Omental fat pad (tissue), 4 donors: Measurements from ENCODE around the gene NUB1. TPM values are rescaled to one million over a fixed set of nuclear protein-coding genes. Genes with fewer than 3 reads are reported as not detected.
"Not testable (repeated sequence)": the region's sequence is repeated elsewhere in the genome, so short reads cannot be mapped to it uniquely, and the experiment has no call there.

Source experiments
- ATAC-seq: fragments of 150-250 bp; one replicate; pipeline ENCODE4 v1.9.1; 2016; ENCODE audit warnings: mild to moderate bottlenecking, moderate library complexity; ENCODE audit not compliant: low FRiP score
- DNase-seq: peaks from one replicate; pipeline ENCODE4 v3.0.0-alpha.2; 2019; ENCODE audit warnings: low spot score
- total RNA-seq, 4 donors: library from RNA; depleted of rRNA; stranded (reverse); fragments of >200 nt; gene quantifications; one replicate each; pipeline ENCODE4 v1.1.0, GENCODE V29; 2016
- TF ChIP-seq, protein P1 (sequence below), 3 donors: fragments of 450-650 bp; IDR thresholded peaks; one replicate each; pipeline ENCODE4 v1.5.1; 2016 to 2017; ENCODE audit warnings: antibody characterized with exemption in 3 of 3, mild to moderate bottlenecking in 3 of 3, moderate library complexity in 2 of 3

Gene NUB1
- total RNA-seq, 4 donors from 2014 or later, result 48.6 to 76.4 (median 56.0) TPM

DNA sequence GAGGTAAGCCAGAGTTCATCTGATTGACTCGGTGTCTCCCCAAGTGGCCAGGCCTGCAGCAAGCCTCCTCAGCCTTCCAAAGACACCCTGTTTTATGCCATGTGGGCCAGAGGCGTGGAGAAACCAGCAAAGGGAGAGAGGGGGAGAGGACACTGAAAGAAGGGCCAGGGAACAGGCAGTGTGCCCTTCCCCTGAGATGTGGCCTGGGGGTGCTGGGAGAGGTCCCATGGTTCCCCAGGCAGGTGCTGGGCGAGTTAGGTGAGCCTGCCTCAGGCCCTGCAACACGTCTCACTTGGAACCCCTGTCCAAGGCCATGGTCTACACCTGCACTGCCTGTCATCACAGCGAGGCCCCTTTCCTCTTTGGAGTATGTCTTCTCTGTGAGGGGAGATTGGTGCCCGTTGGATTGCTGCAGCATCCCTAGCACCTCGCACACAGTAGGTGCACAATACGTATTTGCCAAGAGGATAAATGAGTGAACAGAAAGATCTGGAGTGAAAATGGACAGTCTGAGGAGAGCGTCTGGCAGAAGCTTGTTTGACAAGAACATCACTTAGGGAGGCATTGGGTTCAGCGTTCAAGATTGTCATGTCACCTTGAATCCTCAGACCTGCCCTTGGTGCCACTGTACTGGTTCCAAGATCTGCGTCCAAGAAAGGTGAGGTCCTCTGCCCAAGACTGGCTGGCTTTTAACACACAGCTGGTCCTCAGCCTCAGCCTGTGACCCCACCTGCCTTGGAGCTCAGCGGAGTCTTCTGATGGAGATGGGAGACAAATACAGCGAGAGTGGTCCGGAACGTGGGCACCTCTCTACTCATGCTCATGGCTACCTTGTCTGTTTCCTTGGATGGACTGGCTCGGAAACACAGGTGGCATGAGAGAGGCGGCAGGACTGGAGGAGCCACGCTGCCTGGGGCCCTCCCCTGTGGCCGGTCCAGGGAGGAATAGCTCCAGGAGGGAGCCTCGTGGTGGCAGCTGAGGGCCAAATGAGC, 39.8 kb upstream of the NUB1 start:
- DNase-seq, result no peak
- ATAC-seq, result no peak
- TF ChIP-seq, protein P1, sequence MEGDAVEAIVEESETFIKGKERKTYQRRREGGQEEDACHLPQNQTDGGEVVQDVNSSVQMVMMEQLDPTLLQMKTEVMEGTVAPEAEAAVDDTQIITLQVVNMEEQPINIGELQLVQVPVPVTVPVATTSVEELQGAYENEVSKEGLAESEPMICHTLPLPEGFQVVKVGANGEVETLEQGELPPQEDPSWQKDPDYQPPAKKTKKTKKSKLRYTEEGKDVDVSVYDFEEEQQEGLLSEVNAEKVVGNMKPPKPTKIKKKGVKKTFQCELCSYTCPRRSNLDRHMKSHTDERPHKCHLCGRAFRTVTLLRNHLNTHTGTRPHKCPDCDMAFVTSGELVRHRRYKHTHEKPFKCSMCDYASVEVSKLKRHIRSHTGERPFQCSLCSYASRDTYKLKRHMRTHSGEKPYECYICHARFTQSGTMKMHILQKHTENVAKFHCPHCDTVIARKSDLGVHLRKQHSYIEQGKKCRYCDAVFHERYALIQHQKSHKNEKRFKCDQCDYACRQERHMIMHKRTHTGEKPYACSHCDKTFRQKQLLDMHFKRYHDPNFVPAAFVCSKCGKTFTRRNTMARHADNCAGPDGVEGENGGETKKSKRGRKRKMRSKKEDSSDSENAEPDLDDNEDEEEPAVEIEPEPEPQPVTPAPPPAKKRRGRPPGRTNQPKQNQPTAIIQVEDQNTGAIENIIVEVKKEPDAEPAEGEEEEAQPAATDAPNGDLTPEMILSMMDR (IDR thresholded peaks at IDR 0.05), result no peak

DNA sequence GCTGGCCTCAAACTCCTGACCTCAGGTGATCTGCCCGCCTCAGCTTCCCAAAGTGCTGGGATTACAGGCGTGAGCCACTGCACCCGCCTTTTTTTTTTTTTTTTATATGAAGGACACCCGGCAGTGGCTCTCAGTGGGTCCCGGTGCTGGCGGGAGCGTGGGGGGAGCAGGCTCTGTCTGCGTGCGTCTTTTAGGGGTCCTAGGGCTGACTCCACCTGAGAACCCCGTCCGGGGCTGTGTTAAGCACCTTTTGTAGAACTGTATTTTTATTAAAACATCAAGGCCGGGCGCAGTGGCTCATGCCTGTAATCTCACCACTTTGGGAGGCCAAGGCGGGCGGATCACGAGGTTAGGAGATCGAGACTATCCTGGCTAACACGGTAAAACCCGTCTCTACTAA, 37.4 kb upstream of the NUB1 start:
- DNase-seq, result not testable (repeated sequence)

DNA sequence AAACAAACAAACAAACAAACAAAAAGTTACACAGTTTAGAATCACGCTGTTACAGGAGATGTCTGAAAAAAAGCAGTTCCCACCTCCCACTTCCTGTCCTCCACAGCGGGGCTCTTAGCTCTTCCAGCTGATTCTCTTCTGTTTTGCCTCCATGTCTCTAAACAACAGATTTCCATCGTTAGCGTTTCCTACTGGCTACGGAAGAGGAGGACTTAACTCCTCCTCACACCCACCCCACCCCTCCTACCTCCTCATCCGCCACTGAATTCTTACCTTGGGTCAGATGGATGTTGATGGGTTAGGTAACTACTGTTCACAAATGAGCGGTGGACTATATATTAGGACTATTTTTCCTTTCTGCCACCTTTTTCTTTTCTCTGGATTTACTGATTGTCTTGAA, 36.8 kb upstream of the NUB1 start:
- TF ChIP-seq, protein P1 (IDR thresholded peaks at IDR 0.05), result no peak
- ATAC-seq (no peak), DNase-seq (no peak)

More for the DNA sequence above, 37.4 kb upstream of the NUB1 start:
- not testable (repeated sequence) for ATAC-seq

DNA sequence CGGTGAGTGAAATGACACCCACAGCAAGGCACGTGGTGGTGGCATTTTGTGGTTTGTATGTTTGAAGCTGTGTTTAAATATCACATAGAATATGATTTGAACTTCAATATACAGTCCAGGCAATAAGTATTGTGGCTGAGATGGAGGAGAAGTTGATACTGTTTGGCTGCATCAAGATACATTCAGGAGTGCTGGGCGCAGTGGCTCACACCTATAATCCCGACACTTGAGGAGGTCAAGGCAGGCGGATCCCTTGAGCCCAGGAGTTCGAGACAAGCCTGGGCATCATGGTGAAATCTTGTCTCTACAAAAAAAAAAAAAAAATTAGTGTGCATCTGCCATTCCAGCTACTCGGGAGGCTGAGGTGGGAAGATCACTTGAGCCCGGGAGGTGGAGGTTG, 35.2 kb upstream of the NUB1 start:
- TF ChIP-seq, protein P1 (IDR thresholded peaks at IDR 0.05), result no peak
- no peak for ATAC-seq
- no peak for DNase-seq

DNA sequence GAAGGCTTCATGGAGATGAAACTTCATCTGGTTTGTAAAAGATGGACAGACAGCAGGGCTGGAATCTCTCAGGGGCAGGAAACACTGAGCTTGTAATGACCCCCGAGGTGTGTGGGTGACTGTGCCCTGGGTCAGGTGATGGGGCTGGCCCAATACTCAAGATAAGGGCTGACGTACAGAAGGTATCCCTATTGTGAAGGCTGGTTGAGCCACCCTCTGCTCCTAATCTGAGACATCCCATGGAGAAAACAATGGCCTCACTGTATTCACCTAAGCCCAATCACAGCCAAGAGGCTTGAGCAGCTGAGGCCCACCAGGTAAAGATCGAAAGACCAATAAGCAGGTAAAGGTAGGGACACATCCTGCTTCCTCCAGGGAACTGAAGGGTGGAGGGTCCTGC, 34.8 kb upstream of the NUB1 start:
- no peak for DNase-seq
- TF ChIP-seq, protein P1 (IDR thresholded peaks at IDR 0.05), result no peak
- no peak for ATAC-seq

DNA sequence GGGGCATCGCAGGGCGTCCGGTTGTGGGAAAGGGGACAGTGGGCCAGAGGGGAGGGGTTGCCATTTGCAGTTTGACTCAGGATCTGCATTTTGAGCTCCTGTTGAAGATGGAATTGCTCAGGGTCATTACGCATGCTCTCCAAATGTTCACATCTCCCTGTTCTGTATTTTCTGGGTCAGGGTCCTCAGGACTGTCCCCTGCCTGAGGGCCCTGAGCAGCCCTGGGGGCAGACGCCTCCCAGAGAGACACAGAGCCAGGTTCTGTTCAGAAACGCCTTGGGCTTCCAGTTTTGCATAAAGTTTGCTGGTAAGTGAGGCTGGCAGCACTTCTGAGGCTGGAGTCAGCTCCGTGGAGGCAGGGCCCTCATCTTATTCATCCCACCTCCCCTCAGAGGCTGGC, 34.1 kb upstream of the NUB1 start:
- no peak for DNase-seq

DNA sequence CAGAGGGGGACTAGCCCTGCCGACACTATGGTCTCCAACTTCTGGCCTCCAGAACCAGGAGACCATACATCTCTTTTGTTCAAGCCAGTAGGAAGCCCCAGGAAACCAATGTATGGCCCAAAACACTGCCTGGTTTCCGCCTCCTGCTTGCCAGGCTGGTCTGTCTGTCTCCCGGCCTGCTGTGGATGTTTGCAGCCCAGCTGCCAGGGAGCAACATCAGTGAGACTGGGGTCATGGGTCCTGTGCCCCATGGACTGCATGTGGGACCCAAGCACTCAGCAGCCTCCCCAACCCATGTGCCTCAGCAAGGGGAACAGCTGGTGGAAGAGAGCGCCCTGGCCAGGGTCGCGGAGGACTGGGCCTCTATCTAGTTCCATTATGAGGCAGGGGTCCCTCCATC, 33.4 kb upstream of the NUB1 start:
- DNase-seq, result no peak
- TF ChIP-seq, protein P1 (IDR thresholded peaks at IDR 0.05), result no peak
- ATAC-seq, result no peak

More for the DNA sequence above, 34.1 kb upstream of the NUB1 start:
- TF ChIP-seq, protein P1 (IDR thresholded peaks at IDR 0.05), result no peak
- no peak for ATAC-seq
